Measurements from ENCODE around the gene TAOK2.
"Not testable (repeated sequence)": the region's sequence is repeated elsewhere in the genome, so short reads cannot be mapped to it uniquely, and the experiment has no call there.

The TAOK2 gene

DNA sequence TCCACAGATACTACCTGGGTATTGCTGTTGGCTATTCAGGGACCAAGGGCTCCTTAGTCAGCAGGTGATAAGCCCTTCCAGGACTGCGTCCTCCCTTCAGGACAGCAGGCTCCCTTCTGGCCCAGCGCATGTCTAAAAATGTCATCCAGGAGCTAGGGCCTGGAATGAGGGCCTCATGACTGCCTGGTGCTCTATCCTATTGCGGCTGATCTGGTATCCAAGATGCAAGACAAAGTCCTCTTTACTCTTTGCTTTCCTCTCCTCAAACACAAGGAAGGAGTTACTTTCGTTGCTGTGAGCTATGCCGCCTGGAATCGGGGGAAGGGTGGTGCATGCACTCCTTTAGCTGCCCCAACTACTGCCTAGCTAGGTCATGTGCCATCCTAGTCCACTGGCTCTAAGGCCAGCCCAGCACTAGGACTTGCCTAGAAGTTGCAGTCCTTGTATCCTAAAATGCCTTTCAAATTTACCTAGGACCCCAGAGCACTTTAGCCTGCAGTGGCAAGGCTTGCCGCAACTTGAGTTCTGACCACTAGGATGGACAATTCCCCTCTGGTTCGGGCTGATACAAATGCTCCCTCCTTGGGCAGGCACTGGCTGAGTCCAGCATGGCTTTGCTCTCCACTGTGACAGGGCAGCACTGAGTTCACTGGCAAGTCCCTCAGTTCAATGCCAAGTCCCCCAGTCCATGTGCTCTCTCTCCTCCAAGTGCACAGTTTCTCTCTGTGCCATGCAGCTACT, 21.9 kb upstream of the TAOK2 start:
- H3K36me3 ChIP-seq (ENCODE audit: control insufficient read depth, insufficient read depth, low read length): no peaks in the 10 kb centered on the region

DNA sequence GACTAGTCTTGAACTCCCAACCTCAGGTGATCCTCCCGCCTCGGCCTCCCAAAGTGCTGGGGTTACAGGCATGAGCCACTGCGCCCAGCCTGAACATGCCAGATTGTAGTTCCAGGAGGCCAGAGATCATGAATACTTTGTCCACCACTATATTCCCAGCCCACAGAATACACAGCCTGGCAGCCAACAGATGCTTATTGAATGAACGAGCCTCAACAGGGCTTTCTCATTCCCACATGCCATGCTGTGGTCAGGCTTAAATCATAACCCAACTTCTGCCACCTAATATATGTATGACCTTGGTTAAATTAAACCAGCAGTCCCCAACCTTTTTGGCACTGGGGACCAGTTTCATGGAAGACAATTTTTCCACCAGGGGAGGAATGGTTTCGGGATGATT, 14.9 kb upstream of the TAOK2 start:
- H3K9me3 ChIP-seq (ENCODE audit: control insufficient read depth, insufficient read depth, low read length): no peaks in the 10 kb centered on the region
- H3K4me3 ChIP-seq (ENCODE audit: low read depth, low read length): no peak overlapping the region
- H3K36me3 ChIP-seq (ENCODE audit: control insufficient read depth, insufficient read depth, low read length): no peaks in the 10 kb centered on the region
- peaks cover 4% of the 10 kb centered on the region for H3K4me1 ChIP-seq (ENCODE audit: control insufficient read depth, insufficient read depth, low read length)
- H3K9ac ChIP-seq (ENCODE audit: low read depth, low read length): no peak overlapping the region
- H3K27me3 ChIP-seq (ENCODE audit: control insufficient read depth, insufficient read depth, low read length): no peaks in the 10 kb centered on the region

More for the DNA sequence above, 21.9 kb upstream of the TAOK2 start:
- Histone ChIP-seq H3K9me3 (ENCODE audit: control insufficient read depth, insufficient read depth, low read length) (no peaks in the 10 kb centered on the region), H3K4me3 (ENCODE audit: low read depth, low read length) (no peak overlapping the region), H3K9ac (ENCODE audit: low read depth, low read length) (no peak overlapping the region), H3K27me3 (ENCODE audit: control insufficient read depth, insufficient read depth, low read length) (no peaks in the 10 kb centered on the region), H3K4me1 (ENCODE audit: control insufficient read depth, insufficient read depth, low read length) (no peaks in the 10 kb centered on the region)

GRCh38 chr16:29959293-29959692, 14.4 kb upstream of the TAOK2 start:
- Histone ChIP-seq H3K4me3 (ENCODE audit: low read depth, low read length) (no peak overlapping the region), H3K9ac (ENCODE audit: low read depth, low read length) (no peak overlapping the region), H3K4me1 (ENCODE audit: control insufficient read depth, insufficient read depth, low read length) (peaks cover 4% of the 10 kb centered on the region), H3K9me3 (ENCODE audit: control insufficient read depth, insufficient read depth, low read length) (no peaks in the 10 kb centered on the region), H3K27me3 (ENCODE audit: control insufficient read depth, insufficient read depth, low read length) (no peaks in the 10 kb centered on the region), H3K36me3 (ENCODE audit: control insufficient read depth, insufficient read depth, low read length) (no peaks in the 10 kb centered on the region)

GRCh38 chr16:29959821-29960220, 13.8 kb upstream of the TAOK2 start:
- H3K9ac ChIP-seq (ENCODE audit: low read depth, low read length); H3K27me3 ChIP-seq (ENCODE audit: control insufficient read depth, insufficient read depth, low read length); H3K36me3 ChIP-seq (ENCODE audit: control insufficient read depth, insufficient read depth, low read length); H3K4me3 ChIP-seq (ENCODE audit: low read depth, low read length); H3K9me3 ChIP-seq (ENCODE audit: control insufficient read depth, insufficient read depth, low read length); H3K4me1 ChIP-seq (ENCODE audit: control insufficient read depth, insufficient read depth, low read length): not testable (repeated sequence)

DNA sequence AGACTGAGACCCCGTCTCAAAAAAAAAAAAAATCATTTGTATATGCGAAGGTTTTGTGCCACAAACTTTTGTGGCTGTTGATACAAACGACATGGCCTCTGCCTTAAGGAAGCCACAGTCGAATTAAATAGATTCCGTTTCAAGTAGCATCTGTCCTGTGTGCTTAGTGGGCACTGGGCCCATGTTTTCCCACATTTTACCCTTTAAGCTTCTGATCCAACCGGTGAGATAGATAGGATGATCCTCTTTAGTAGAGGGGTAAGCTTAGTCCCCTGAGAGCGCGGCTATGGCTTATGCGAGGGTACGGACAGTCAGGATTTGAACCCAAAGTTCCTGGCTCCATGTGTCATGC, 12.6 kb upstream of the TAOK2 start:
- H3K9me3 ChIP-seq (ENCODE audit: control insufficient read depth, insufficient read depth, low read length): no peaks in the 10 kb centered on the region
- H3K36me3 ChIP-seq (ENCODE audit: control insufficient read depth, insufficient read depth, low read length): no peaks in the 10 kb centered on the region
- peaks cover 4% of the 10 kb centered on the region for H3K4me1 ChIP-seq (ENCODE audit: control insufficient read depth, insufficient read depth, low read length)
- H3K9ac ChIP-seq (ENCODE audit: low read depth, low read length): peak overlapping the region; percentile 90
- no peaks in the 10 kb centered on the region for H3K27me3 ChIP-seq (ENCODE audit: control insufficient read depth, insufficient read depth, low read length)
- H3K4me3 ChIP-seq (ENCODE audit: low read depth, low read length): peak overlapping the region; percentile 91

GRCh38 chr16:29961479-29962343, 12.0 kb upstream of the TAOK2 start, which contains the start of gene TMEM219:
TSS of gene TMEM219 (plus strand) at chr16:29962079. CDS start at chr16:29963144, 1,065 bp downstream.
- Histone ChIP-seq H3K4me1 (ENCODE audit: control insufficient read depth, insufficient read depth, low read length) (peaks cover 4% of the 10 kb centered on the region), H3K36me3 (ENCODE audit: control insufficient read depth, insufficient read depth, low read length) (no peaks in the 10 kb centered on the region), H3K9ac (ENCODE audit: low read depth, low read length) (peak within 1 kb of the TSS; percentile 90), H3K9me3 (ENCODE audit: control insufficient read depth, insufficient read depth, low read length) (no peaks in the 10 kb centered on the region), H3K27me3 (ENCODE audit: control insufficient read depth, insufficient read depth, low read length) (no peaks in the 10 kb centered on the region), H3K4me3 (ENCODE audit: low read depth, low read length) (peak within 1 kb of the TSS; percentile 91)

GRCh38 chr16:29962344-29962994, 11.2 kb upstream of the TAOK2 start:
- H3K36me3 ChIP-seq (ENCODE audit: control insufficient read depth, insufficient read depth, low read length): no peaks in the 10 kb centered on the region
- H3K4me3 ChIP-seq (ENCODE audit: low read depth, low read length): peak overlapping the region; percentile 75
- H3K4me1 ChIP-seq (ENCODE audit: control insufficient read depth, insufficient read depth, low read length): peaks cover 4% of the 10 kb centered on the region
- H3K27me3 ChIP-seq (ENCODE audit: control insufficient read depth, insufficient read depth, low read length): no peaks in the 10 kb centered on the region
- no peaks in the 10 kb centered on the region for H3K9me3 ChIP-seq (ENCODE audit: control insufficient read depth, insufficient read depth, low read length)
- peak overlapping the region; percentile 54 for H3K9ac ChIP-seq (ENCODE audit: low read depth, low read length)

DNA sequence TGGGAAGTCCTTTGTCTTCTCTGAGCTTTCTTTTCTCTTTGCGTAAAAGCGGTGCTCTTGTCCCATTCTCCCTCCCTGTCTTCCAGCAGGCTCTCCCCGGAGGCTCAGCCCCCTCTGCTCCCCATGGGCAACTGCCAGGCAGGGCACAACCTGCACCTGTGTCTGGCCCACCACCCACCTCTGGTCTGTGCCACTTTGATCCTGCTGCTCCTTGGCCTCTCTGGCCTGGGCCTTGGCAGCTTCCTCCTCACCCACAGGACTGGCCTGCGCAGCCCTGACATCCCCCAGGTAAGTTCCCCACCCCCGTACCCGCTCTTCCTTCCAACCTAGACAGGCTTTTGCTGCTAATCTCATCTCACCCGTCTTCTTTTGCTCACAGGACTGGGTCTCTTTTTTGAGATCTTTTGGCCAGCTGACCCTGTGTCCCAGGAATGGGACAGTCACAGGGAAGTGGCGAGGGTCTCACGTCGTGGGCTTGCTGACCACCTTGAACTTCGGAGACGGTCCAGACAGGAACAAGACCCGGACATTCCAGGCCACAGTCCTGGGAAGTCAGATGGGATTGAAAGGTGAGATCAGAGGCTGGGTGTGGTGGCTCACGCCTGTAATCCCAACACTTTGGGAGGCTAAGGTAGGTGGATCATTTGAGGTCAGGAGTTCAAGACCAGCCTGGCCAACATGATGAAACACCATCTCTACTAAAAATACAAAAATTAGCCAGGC, 10.5 kb upstream of the TAOK2 start:
- Histone ChIP-seq H3K4me3 (ENCODE audit: low read depth, low read length) (no peak overlapping the region), H3K27me3 (ENCODE audit: control insufficient read depth, insufficient read depth, low read length) (no peaks in the 10 kb centered on the region), H3K4me1 (ENCODE audit: control insufficient read depth, insufficient read depth, low read length) (peaks cover 4% of the 10 kb centered on the region), H3K36me3 (ENCODE audit: control insufficient read depth, insufficient read depth, low read length) (no peaks in the 10 kb centered on the region), H3K9ac (ENCODE audit: low read depth, low read length) (no peak overlapping the region), H3K9me3 (ENCODE audit: control insufficient read depth, insufficient read depth, low read length) (no peaks in the 10 kb centered on the region)

GRCh38 chr16:29968205-29968604, 5.5 kb upstream of the TAOK2 start:
- Histone ChIP-seq H3K27me3 (ENCODE audit: control insufficient read depth, insufficient read depth, low read length) (peaks cover 12% of the 10 kb centered on the region), H3K9ac (ENCODE audit: low read depth, low read length) (no peak overlapping the region), H3K9me3 (ENCODE audit: control insufficient read depth, insufficient read depth, low read length) (peaks cover 9% of the 10 kb centered on the region), H3K4me3 (ENCODE audit: low read depth, low read length) (no peak overlapping the region), H3K36me3 (ENCODE audit: control insufficient read depth, insufficient read depth, low read length) (peaks cover 4% of the 10 kb centered on the region), H3K4me1 (ENCODE audit: control insufficient read depth, insufficient read depth, low read length) (no peaks in the 10 kb centered on the region)

- H3K27me3 ChIP-seq (ENCODE audit: control insufficient read depth, insufficient read depth, low read length): peaks cover 12% of the 10 kb centered on the region
- H3K9me3 ChIP-seq (ENCODE audit: control insufficient read depth, insufficient read depth, low read length): peaks cover 10% of the 10 kb centered on the region
- H3K9ac ChIP-seq (ENCODE audit: low read depth, low read length): no peak overlapping the region
- H3K4me1 ChIP-seq (ENCODE audit: control insufficient read depth, insufficient read depth, low read length): peaks cover 12% of the 10 kb centered on the region
- H3K4me3 ChIP-seq (ENCODE audit: low read depth, low read length): no peak overlapping the region
- peaks cover 4% of the 10 kb centered on the region for H3K36me3 ChIP-seq (ENCODE audit: control insufficient read depth, insufficient read depth, low read length)
Measured at GRCh38 chr16:29971304-29971703, 2.4 kb upstream of the TAOK2 start.

DNA sequence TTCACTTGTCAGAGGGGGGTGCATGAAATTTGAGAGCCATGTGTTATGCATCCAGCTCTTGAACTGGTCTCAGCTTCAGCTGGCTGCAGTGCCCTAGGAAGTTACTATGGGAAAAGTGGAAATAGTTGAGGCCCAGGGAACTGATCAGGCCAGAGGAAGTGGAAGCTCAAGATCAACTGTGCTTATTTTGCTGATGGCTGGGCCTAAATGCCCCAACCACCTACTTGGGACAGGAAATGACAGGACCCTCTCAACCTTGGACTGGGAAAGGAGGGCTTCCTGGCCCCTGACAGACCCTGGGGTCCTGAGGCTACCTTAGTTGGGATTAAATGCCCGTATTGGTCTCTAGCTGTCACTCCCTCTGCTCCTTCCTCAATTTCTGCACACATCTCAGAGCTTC, 1.2 kb upstream of the TAOK2 start:
- H3K4me3 ChIP-seq (ENCODE audit: low read depth, low read length): no peak overlapping the region
- H3K4me1 ChIP-seq (ENCODE audit: control insufficient read depth, insufficient read depth, low read length): peaks cover 16% of the 10 kb centered on the region
- H3K27me3 ChIP-seq (ENCODE audit: control insufficient read depth, insufficient read depth, low read length): peaks cover 12% of the 10 kb centered on the region
- peaks cover 10% of the 10 kb centered on the region for H3K9me3 ChIP-seq (ENCODE audit: control insufficient read depth, insufficient read depth, low read length)
- no peak overlapping the region for H3K9ac ChIP-seq (ENCODE audit: low read depth, low read length)
- peaks cover 4% of the 10 kb centered on the region for H3K36me3 ChIP-seq (ENCODE audit: control insufficient read depth, insufficient read depth, low read length)

Measured in iPS-15b (cell line).